ENCODE data around the gene C1orf74.

C1orf74 gene

GRCh38 chr1:209769171-209769904 is 15.0 kb downstream of the C1orf74 start:
- DNase-seq, result no peak

GRCh38 chr1:209768354-209768774 is 16.0 kb downstream of the C1orf74 start:
- DNase-seq, result no peak

GRCh38 chr1:209767706-209768105 is 16.7 kb downstream of the C1orf74 start:
- no peak for DNase-seq

GRCh38 chr1:209767096-209767495 is 17.3 kb downstream of the C1orf74 start:
- DNase-seq, result no peak

GRCh38 chr1:209766051-209766450 is 18.3 kb downstream of the C1orf74 start:
- no peak for DNase-seq

GRCh38 chr1:209761011-209761635 is 23.2 kb downstream of the C1orf74 start:
- DNase-seq, result no peak

GRCh38 chr1:209759829-209760359 is 24.5 kb downstream of the C1orf74 start:
- no peak for DNase-seq

GRCh38 chr1:209758400-209758799 is 26.0 kb downstream of the C1orf74 start:
- no peak for DNase-seq

- no peak for DNase-seq
These were observed 27.5 kb downstream of the C1orf74 start for GRCh38 chr1:209756615-209757445.

GRCh38 chr1:209755926-209756614 is 28.3 kb downstream of the C1orf74 start, which contains the start of gene TRAF3IP3:
Gene TRAF3IP3 (plus strand): TSS chr1:209756053. CDS start chr1:209760040, 3,987 bp downstream.
- DNase-seq, result no peak

- DNase-seq, result no peak
These were observed 29.1 kb downstream of the C1orf74 start for GRCh38 chr1:209755256-209755655.

- no peak for DNase-seq
These were observed 31.5 kb downstream of the C1orf74 start for GRCh38 chr1:209752890-209753289.

- DNase-seq, result no peak
These were observed 32.6 kb downstream of the C1orf74 start for GRCh38 chr1:209751627-209752231.

GRCh38 chr1:209749670-209750323 is 34.6 kb downstream of the C1orf74 start:
- DNase-seq, result no peak

- DNase-seq, result no peak
These were observed 35.2 kb downstream of the C1orf74 start for GRCh38 chr1:209749205-209749604.

- DNase-seq, result no peak
These were observed 35.7 kb downstream of the C1orf74 start for GRCh38 chr1:209748620-209749019.

GRCh38 chr1:209747580-209748262 is 36.6 kb downstream of the C1orf74 start:
- no peak for DNase-seq

- no peak for DNase-seq
These were observed 37.8 kb downstream of the C1orf74 start for GRCh38 chr1:209746451-209747165.

GRCh38 chr1:209743145-209743482 is 41.2 kb downstream of the C1orf74 start:
- DNase-seq, result no peak

- no peak for DNase-seq
These were observed 41.8 kb downstream of the C1orf74 start for GRCh38 chr1:209742409-209743144.
